ENCODE measurements around the gene SOX12.

GRCh38 chr20:373171-373890 lies 48.0 kb downstream of the SOX12 start:
- TF ChIP-seq CTCF (optimal IDR thresholded peaks at IDR 0.05 in 1 of 3, IDR thresholded peaks at IDR 0.05 in 1 of 3, conservative IDR thresholded peaks at IDR 0.05 in 1 of 3; ENCODE audit: extremely low read depth in 1 of 3, insufficient read depth in 2 of 3, low read length in 3 of 3) (no peak), EZH2 (IDR thresholded peaks at IDR 0.05; ENCODE audit: low read length) (no peak)
